Subcutaneous abdominal adipose tissue (tissue), 5 donors: ENCODE data around the gene OSBPL9.
"Not testable (repeated sequence)": the region's sequence is repeated elsewhere in the genome, so short reads cannot be mapped to it uniquely, and the experiment has no call there.

Experiments used
- H3K27ac ChIP-seq: one replicate; pipeline ENCODE4 v1.7.0; 2013; ENCODE audit warnings: low read depth, mild to moderate bottlenecking, inconsistent platforms, low read length, moderate library complexity
- H3K27me3 ChIP-seq, 5 donors: one replicate each; pipeline ENCODE4 v1.7.0; 2013; ENCODE audit warnings: low read length in 5 of 5, inconsistent platforms in 1 of 5; ENCODE audit not compliant: control insufficient read depth in 5 of 5, insufficient read depth in 4 of 5
- H3K36me3 ChIP-seq, 5 donors: one replicate each; pipeline ENCODE4 v1.7.0; 2013; ENCODE audit warnings: low read length in 5 of 5; ENCODE audit not compliant: control insufficient read depth in 5 of 5, insufficient read depth in 5 of 5
- H3K4me1 ChIP-seq, 5 donors: one replicate each; pipeline ENCODE4 v1.7.0; 2013; ENCODE audit warnings: low read length in 5 of 5, mild to moderate bottlenecking in 3 of 5, moderate library complexity in 1 of 5; ENCODE audit not compliant: control insufficient read depth in 5 of 5, insufficient read depth in 5 of 5
- H3K4me3 ChIP-seq, 5 donors: one replicate each; pipeline ENCODE4 v1.7.0; 2013; ENCODE audit warnings: low read length in 5 of 5, low read depth in 1 of 5
- H3K9ac ChIP-seq, 5 donors: one replicate each; pipeline ENCODE4 v1.7.0; 2013; ENCODE audit warnings: low read length in 5 of 5, mild to moderate bottlenecking in 4 of 5, moderate library complexity in 3 of 5
- H3K9me3 ChIP-seq, 5 donors: one replicate each; pipeline ENCODE4 v1.7.0; 2013; ENCODE audit warnings: low read length in 5 of 5; ENCODE audit not compliant: control insufficient read depth in 5 of 5
- donor health status: healthy.
- donor health status: healthy.
- donor health status: healthy.
- donor health status: healthy.
- donor health status: healthy.

OSBPL9 gene

GRCh38 chr1:51789342-51789741 lies 172.4 kb downstream of the OSBPL9 start:
- no peak overlapping the region for H3K4me3 ChIP-seq
- H3K27me3 ChIP-seq: no peaks in the 10 kb centered on the region
- no peaks in the 10 kb centered on the region for H3K9me3 ChIP-seq
- H3K36me3 ChIP-seq: peaks cover 68 to 100% (median 98%) of the 10 kb centered on the region in 5 donors
- no peak overlapping the region for H3K9ac ChIP-seq
- no peak overlapping the region for H3K27ac ChIP-seq
- H3K4me1 ChIP-seq: peaks cover 0 to 3% (median 0%) of the 10 kb centered on the region in 5 donors

GRCh38 chr1:51790385-51790784 lies 173.5 kb downstream of the OSBPL9 start:
- peaks cover 73 to 100% (median 94%) of the 10 kb centered on the region in 5 donors for H3K36me3 ChIP-seq
- peaks cover 0 to 3% (median 0%) of the 10 kb centered on the region in 5 donors for H3K4me1 ChIP-seq
- H3K4me3 ChIP-seq: no peak overlapping the region
- H3K9me3 ChIP-seq: no peaks in the 10 kb centered on the region
- no peak overlapping the region for H3K9ac ChIP-seq
- no peaks in the 10 kb centered on the region for H3K27me3 ChIP-seq
- H3K27ac ChIP-seq: no peak overlapping the region

- no peaks in the 10 kb centered on the region for H3K27me3 ChIP-seq
- peaks cover 62 to 90% (median 80%) of the 10 kb centered on the region in 5 donors for H3K36me3 ChIP-seq
- H3K27ac ChIP-seq: no peak overlapping the region
- H3K9ac ChIP-seq: no peak overlapping the region
- no peak overlapping the region for H3K4me3 ChIP-seq
- H3K4me1 ChIP-seq: peaks cover 0 to 3% (median 0%) of the 10 kb centered on the region in 5 donors
- no peaks in the 10 kb centered on the region for H3K9me3 ChIP-seq
These were observed 175.0 kb downstream of the OSBPL9 start for GRCh38 chr1:51791888-51792287.

- Histone ChIP-seq H3K9me3 (no peaks in the 10 kb centered on the region), H3K4me3 (no peak overlapping the region), H3K4me1 (peaks cover 0 to 3% (median 0%) of the 10 kb centered on the region in 5 donors), H3K27ac (no peak overlapping the region), H3K36me3 (peaks cover 53 to 90% (median 79%) of the 10 kb centered on the region in 5 donors), H3K9ac (no peak overlapping the region), H3K27me3 (no peaks in the 10 kb centered on the region)
These were observed 176.0 kb downstream of the OSBPL9 start for GRCh38 chr1:51792864-51793263.

- H3K27me3 ChIP-seq: no peaks in the 10 kb centered on the region
- no peak overlapping the region for H3K27ac ChIP-seq
- no peak overlapping the region for H3K4me3 ChIP-seq
- H3K36me3 ChIP-seq: peaks cover 48 to 86% (median 72%) of the 10 kb centered on the region in 5 donors
- H3K9me3 ChIP-seq: no peaks in the 10 kb centered on the region
- peaks cover 0 to 3% (median 0%) of the 10 kb centered on the region in 5 donors for H3K4me1 ChIP-seq
- H3K9ac ChIP-seq: no peak overlapping the region
These were observed 177.4 kb downstream of the OSBPL9 start for GRCh38 chr1:51794260-51794659.

- H3K4me1 ChIP-seq: peaks cover 0 to 3% (median 0%) of the 10 kb centered on the region in 5 donors
- H3K9ac ChIP-seq: no peak overlapping the region
- H3K4me3 ChIP-seq: no peak overlapping the region
- no peaks in the 10 kb centered on the region for H3K9me3 ChIP-seq
- no peaks in the 10 kb centered on the region for H3K27me3 ChIP-seq
- peaks cover 47 to 86% (median 72%) of the 10 kb centered on the region in 5 donors for H3K36me3 ChIP-seq
- H3K27ac ChIP-seq: no peak overlapping the region
These were observed 178.0 kb downstream of the OSBPL9 start for GRCh38 chr1:51794868-51795267.

- Histone ChIP-seq H3K4me3 (no peak overlapping the region), H3K9ac (no peak overlapping the region), H3K9me3 (no peaks in the 10 kb centered on the region), H3K27ac (no peak overlapping the region), H3K4me1 (no peaks in the 10 kb centered on the region), H3K27me3 (no peaks in the 10 kb centered on the region), H3K36me3 (peaks cover 52 to 84% (median 56%) of the 10 kb centered on the region in 5 donors)
These were observed 182.5 kb downstream of the OSBPL9 start for GRCh38 chr1:51799372-51799771.

- no peak overlapping the region for H3K27ac ChIP-seq
- H3K36me3 ChIP-seq: peaks cover 29 to 69% (median 48%) of the 10 kb centered on the region in 5 donors
These were observed 197.6 kb downstream of the OSBPL9 start for GRCh38 chr1:51814513-51814912.

GRCh38 chr1:51818487-51818886 lies 201.6 kb downstream of the OSBPL9 start:
- H3K4me3 ChIP-seq: no peak overlapping the region
- no peak overlapping the region for H3K9ac ChIP-seq
- H3K27ac ChIP-seq: no peak overlapping the region
- no peaks in the 10 kb centered on the region for H3K9me3 ChIP-seq
- peaks cover 0 to 8% (median 0%) of the 10 kb centered on the region in 5 donors for H3K4me1 ChIP-seq
- no peaks in the 10 kb centered on the region for H3K27me3 ChIP-seq
- H3K36me3 ChIP-seq: peaks cover 27 to 60% (median 50%) of the 10 kb centered on the region in 5 donors

More at GRCh38 chr1:51814513-51814912, 197.6 kb downstream of the OSBPL9 start:
- Histone ChIP-seq H3K9me3 (no peaks in the 10 kb centered on the region), H3K9ac (no peak overlapping the region), H3K4me3 (no peak overlapping the region), H3K4me1 (peaks cover 0 to 2% (median 0%) of the 10 kb centered on the region in 5 donors), H3K27me3 (no peaks in the 10 kb centered on the region)

GRCh38 chr1:51819021-51819420 lies 202.1 kb downstream of the OSBPL9 start:
- H3K36me3 ChIP-seq: peaks cover 25 to 56% (median 46%) of the 10 kb centered on the region in 5 donors
- H3K4me1 ChIP-seq: not testable (repeated sequence)

More at GRCh38 chr1:51819021-51819420, 202.1 kb downstream of the OSBPL9 start:
- not testable (repeated sequence) for H3K27me3 ChIP-seq, H3K4me3 ChIP-seq, H3K27ac ChIP-seq, H3K9ac ChIP-seq, H3K9me3 ChIP-seq
